Endothelial cell of umbilical vein (primary cell): ENCODE measurements around the gene ACADVL. TPM values are rescaled to one million over a fixed set of nuclear protein-coding genes. Genes with fewer than 3 reads are reported as not detected.
"Not testable (repeated sequence)": the region's sequence is repeated elsewhere in the genome, so short reads cannot be mapped to it uniquely, and the experiment has no call there.

Experiments used
- BruUV-seq: library from RNA; stranded (reverse); fragments of 400-500 nt; replicated peaks from 2 replicates; lab custom pipeline; 2021; lab: Mats Ljungman, UMichigan
- CTCF ChIA-PET: fragments of 300-600, 350-600 bp; sonication (Branson Sonifier 250); formaldehyde crosslinking; loops from one replicate; lab custom pipeline; 2021; ENCODE audit warnings: antibody characterized with exemption, inconsistent platforms; lab: Charles Lee
- POLR2A ChIA-PET: fragments of 300-600, 350-600 bp; sonication (Branson Sonifier 250); formaldehyde crosslinking; loops from one replicate; lab custom pipeline; 2021; ENCODE audit warnings: antibody characterized with exemption, inconsistent platforms; lab: Charles Lee
- DNase-seq: peaks from one replicate; pipeline ENCODE4 v3.0.0-alpha.2; 2011; ENCODE audit warnings: low read depth, low spot score
- FAIRE-seq: peaks from 2 replicates; lab custom pipeline; 2011; peaks lifted over from hg19 to GRCh38; lab: Jason Lieb, UNC
- H2AFZ ChIP-seq: 2 replicates; pipeline ENCODE4 v1.6.0; 2012; ENCODE audit warnings: low read depth, low read length, control low read depth, inconsistent platforms
- H3K27ac ChIP-seq: 2 replicates; pipeline ENCODE4 v1.5.1; 2011; ENCODE audit warnings: low read depth, mild to moderate bottlenecking, control low read depth, low read length, moderate library complexity; ENCODE audit not compliant: insufficient read depth
- H3K27me3 ChIP-seq, 2 experiments: 2 replicates each; pipeline versions ENCODE4 v1.6.0 to v1.6.1; 2011; ENCODE audit warnings: low read length in 2 of 2, mixed read lengths in 1 of 2; ENCODE audit not compliant: control insufficient read depth in 2 of 2, insufficient read depth in 2 of 2
- H3K36me3 ChIP-seq, 2 experiments: 2 replicates in 1 of 2; 3 replicates in 1 of 2; pipeline ENCODE4 v1.5.1; 2011; ENCODE audit warnings: low read length in 2 of 2, mild to moderate bottlenecking in 1 of 2, moderate library complexity in 1 of 2; ENCODE audit not compliant: control insufficient read depth in 2 of 2, insufficient read depth in 2 of 2; ENCODE audit errors: extremely low read depth in 1 of 2
- H3K4me1 ChIP-seq: 3 replicates; pipeline ENCODE4 v1.5.1; 2011; ENCODE audit warnings: mild to moderate bottlenecking, low read length; ENCODE audit not compliant: control insufficient read depth, insufficient read depth; ENCODE audit errors: extremely low read depth
- H3K4me2 ChIP-seq: 2 replicates; pipeline ENCODE4 v1.6.1; 2011; ENCODE audit warnings: low read length, control low read depth, mixed read lengths; ENCODE audit not compliant: insufficient read depth
- H3K4me3 ChIP-seq, 3 experiments: fragments of 200-600 bp in 1 of 3; sonication (generic), shearing (Covaris generic) in 1 of 3; replicated peaks in 1 of 3; 2 replicates each; pipeline ENCODE4 v1.5.1; 2011 to 2016; ENCODE audit warnings: control low read depth in 3 of 3, low read length in 3 of 3, mild to moderate bottlenecking in 2 of 3, inconsistent platforms in 1 of 3, low read depth in 1 of 3, moderate library complexity in 1 of 3; ENCODE audit not compliant: insufficient read depth in 1 of 3
- H3K79me2 ChIP-seq: 2 replicates; pipeline ENCODE4 v1.6.0; 2012; ENCODE audit warnings: low read length, inconsistent platforms; ENCODE audit not compliant: control insufficient read depth, insufficient read depth
- H3K9ac ChIP-seq: replicated peaks from 2 replicates; pipeline ENCODE3; 2011; ENCODE audit warnings: low read length, control low read depth; ENCODE audit not compliant: insufficient read depth; ENCODE audit errors: extremely low read depth
- H3K9me1 ChIP-seq: replicated peaks from 3 replicates; pipeline ENCODE4 v1.6.0; 2011; ENCODE audit warnings: mild to moderate bottlenecking, low read length; ENCODE audit not compliant: control insufficient read depth, insufficient read depth; ENCODE audit errors: extremely low read depth
- H3K9me3 ChIP-seq: replicated peaks from 2 replicates; pipeline ENCODE4 v1.5.1; 2012; ENCODE audit warnings: low read length, inconsistent platforms; ENCODE audit not compliant: control insufficient read depth, insufficient read depth
- H4K20me1 ChIP-seq: replicated peaks from 2 replicates; pipeline ENCODE3; 2011; ENCODE audit warnings: mild to moderate bottlenecking, low read length; ENCODE audit not compliant: control insufficient read depth, insufficient read depth; ENCODE audit errors: extremely low read depth
- CTCF ChIP-seq, 2 donors: IDR thresholded peaks; 1 replicate in 1 of 2; 2 replicates in 1 of 2; pipeline ENCODE4 v1.5.1; 2011; ENCODE audit warnings: low read length in 2 of 2, mild to moderate bottlenecking in 2 of 2, moderate library complexity in 2 of 2, control low read depth in 1 of 2, inconsistent platforms in 1 of 2, low read depth in 1 of 2; ENCODE audit not compliant: insufficient read depth in 1 of 2; ENCODE audit errors: extremely low read depth in 1 of 2
- EZH2 ChIP-seq: IDR thresholded peaks from 2 replicates; pipeline ENCODE4 v1.6.1; 2012; ENCODE audit warnings: borderline replicate concordance, low read depth, mild to moderate bottlenecking, moderate library complexity, low read length, inconsistent platforms; ENCODE audit not compliant: severe bottlenecking
- FOS ChIP-seq: IDR thresholded peaks from 2 replicates; pipeline ENCODE4 v1.6.1; 2011; ENCODE audit warnings: mild to moderate bottlenecking, low read length, moderate library complexity, borderline replicate concordance; ENCODE audit not compliant: insufficient read depth
- GATA2 ChIP-seq: IDR thresholded peaks from 2 replicates; pipeline ENCODE4 v1.7.0; 2011; ENCODE audit warnings: low read depth, mild to moderate bottlenecking, moderate library complexity, mixed read lengths, low read length; ENCODE audit not compliant: insufficient read length, insufficient read depth
- JUN ChIP-seq: IDR thresholded peaks from 2 replicates; pipeline ENCODE4 v1.6.1; 2011; ENCODE audit warnings: borderline replicate concordance, low read depth; ENCODE audit not compliant: insufficient read length, insufficient read depth
- MAX ChIP-seq: IDR thresholded peaks from 2 replicates; pipeline ENCODE4 v1.6.1; 2011; ENCODE audit not compliant: insufficient read depth, insufficient read length
- MYC ChIP-seq: IDR thresholded peaks from one replicate; pipeline ENCODE4 v1.6.1; 2011; ENCODE audit warnings: mild to moderate bottlenecking, low read depth, low read length
- POLR2A ChIP-seq: IDR thresholded peaks from 2 replicates; pipeline ENCODE4 v1.6.1; 2012; ENCODE audit warnings: low read depth, mild to moderate bottlenecking, control low read depth, low read length
- POLR2AphosphoS5 ChIP-seq: IDR thresholded peaks from 2 replicates; pipeline ENCODE4 v1.6.1; 2012; ENCODE audit warnings: low read depth, mild to moderate bottlenecking, control low read depth, low read length, moderate library complexity; ENCODE audit not compliant: insufficient read depth
- dilution Hi-C: fragments of 300-500 bp; cut with MboI; formaldehyde crosslinking; loops from one replicate; pipeline ENCODE4 v1.15.0; 2019; ENCODE audit warnings: low sequenced_read_pairs; ENCODE audit not compliant: extremely low pct_ligation_motif_present
- intact Hi-C: fragments of 100-400 bp; cut with micrococcal nuclease; formaldehyde crosslinking; loops from one replicate; pipeline ENCODE4 v1.10.0; 2022
- polyA plus RNA-seq, 4 experiments: library from polyadenylated mRNA; depleted of rRNA in 3 of 4; stranded (reverse) in 3 of 4; unstranded in 1 of 4; fragments of >200 nt; gene quantifications; 2 replicates each; pipeline versions ENCODE4 v1.2.1 to v1.2.3, GENCODE V29; 2011 to 2012; ENCODE audit warnings: missing spikeins in 1 of 4
- total RNA-seq: library from RNA; stranded (reverse); gene quantifications from 2 replicates; pipeline ENCODE4 v1.2.3, GENCODE V29; 2021

ACADVL gene
- total and polyA plus RNA-seq, 2 donors (not counting 3 experiments of a cell fraction or from before 2014, with no cell fraction given), result 308 to 376 TPM

GRCh38 chr17:7243838-7244237 is 24.1 kb downstream of the ACADVL start:
- H3K4me3 ChIP-seq, BruUV-seq, H3K9me1 ChIP-seq, dilution Hi-C loops, H2AFZ ChIP-seq, H4K20me1 ChIP-seq, POLR2A ChIA-PET, FAIRE-seq, H3K9me3 ChIP-seq, DNase-seq, H3K27me3 ChIP-seq, H3K9ac ChIP-seq, H3K4me2 ChIP-seq, H3K27ac ChIP-seq: not testable (repeated sequence)
- CTCF ChIA-PET, result interaction anchor here (0.8 to 2.8 kb wide), 2 partner anchors 23 to 53 kb away, joined by 3 to 16 read pairs; no protein-coding TSS in a partner anchor
- H3K36me3 ChIP-seq, result peaks cover 6 to 21% of the 10 kb centered on the region in 2 experiments
- peaks cover 51% of the 10 kb centered on the region for H3K79me2 ChIP-seq
- H3K4me1 ChIP-seq, result peaks cover 23% of the 10 kb centered on the region
- intact Hi-C loops, result loop anchor here (1.0 to 2.0 kb wide), 2 partner anchors 37 to 52 kb away; partner anchors contain the start of gene SLC2A4

- Histone ChIP-seq H3K36me3 (peaks cover 4 to 16% of the 10 kb centered on the region in 2 experiments), H2AFZ (no peak overlapping the region), H3K9me3 (no peaks in the 10 kb centered on the region), H3K79me2 (peaks cover 54% of the 10 kb centered on the region), H3K27me3 (no peaks in the 10 kb centered on the region), H4K20me1 (no peaks in the 10 kb centered on the region), H3K9me1 (no peaks in the 10 kb centered on the region), H3K9ac (no peak overlapping the region), H3K27ac (no peak overlapping the region), H3K4me3 (no peak overlapping the region), H3K4me1 (peaks cover 16% of the 10 kb centered on the region), H3K4me2 (no peak overlapping the region)
- no TSS peak for BruUV-seq
- intact Hi-C loops, result no loop called here
- TF ChIP-seq MYC, result no peak
- TF ChIP-seq GATA2, result no peak
- no peak for TF ChIP-seq EZH2
- TF ChIP-seq JUN, result no peak
- TF ChIP-seq POLR2AphosphoS5, result no peak
- TF ChIP-seq FOS, result no peak
- TF ChIP-seq POLR2A, result no peak
- no peak for TF ChIP-seq MAX
- no peak for TF ChIP-seq CTCF (IDR thresholded peaks at IDR 0.05; ENCODE audit: extremely low read depth in 1 of 2, insufficient read depth in 1 of 2, low read depth in 1 of 2, low read length in 2 of 2)
- dilution Hi-C loops, result no loop called here
- no peak for DNase-seq
- ChIA-PET POLR2A (no interaction called here), CTCF (no interaction called here)
- FAIRE-seq, result no peak
These were observed 27.0 kb downstream of the ACADVL start for GRCh38 chr17:7246779-7247178.
